SK-N-SH treated with all-trans-retinoic acid at 6 μM for 48 hours (cell line): ENCODE data around the gene PPM1B.

Experiments used
- ATAC-seq: fragments of 200-7000 bp; cut with Tn5 transposase; 3 replicates; pipeline ENCODE4 v1.9.1; 2020; ENCODE audit warnings: mild to moderate bottlenecking, moderate library complexity
- ARNTL ChIP-seq: fragments of 450-650 bp; formaldehyde crosslinking; IDR thresholded peaks from 2 replicates; pipeline ENCODE4 v1.5.0; 2020; ENCODE audit warnings: low read depth, mild to moderate bottlenecking, moderate library complexity, borderline replicate concordance
- BACH2 ChIP-seq: fragments of 250-450 bp; sonication (Bioruptor Pico); IDR thresholded peaks from 2 replicates; pipeline ENCODE4 v1.9.0; 2021; ENCODE audit warnings: mild to moderate bottlenecking, borderline replicate concordance
- ESRRG ChIP-seq: fragments of 250-450 bp; sonication (Bioruptor Pico); IDR thresholded peaks from 2 replicates; pipeline ENCODE4 v1.6.1; 2021; ENCODE audit warnings: mild to moderate bottlenecking
- GLIS3 ChIP-seq: fragments of 250-450 bp; sonication (Bioruptor Pico); IDR thresholded peaks from 2 replicates; pipeline ENCODE4 v1.5.0; 2020; ENCODE audit warnings: mild to moderate bottlenecking, moderate library complexity
- ISL1 ChIP-seq: fragments of 250-450 bp; sonication (Bioruptor Pico); IDR thresholded peaks from 2 replicates; pipeline ENCODE4 v2.1.2; 2022; ENCODE audit warnings: mild to moderate bottlenecking, moderate library complexity
- OSR1 ChIP-seq: fragments of 250-450 bp; sonication (Bioruptor Pico); IDR thresholded peaks from 2 replicates; pipeline ENCODE4 v1.8.0; 2022; ENCODE audit warnings: moderate library complexity, mild to moderate bottlenecking, inconsistent platforms
- PPARA ChIP-seq: fragments of 250-450 bp; sonication (Bioruptor Pico); IDR thresholded peaks from 2 replicates; pipeline ENCODE4 v1.5.0; 2020; ENCODE audit warnings: mild to moderate bottlenecking, borderline replicate concordance
- RARB ChIP-seq: fragments of 250-450 bp; sonication (Bioruptor Pico); IDR thresholded peaks from 2 replicates; pipeline ENCODE4 v1.8.0; 2021; ENCODE audit warnings: mild to moderate bottlenecking, moderate library complexity
- SNAI2 ChIP-seq: fragments of 250-450 bp; sonication (Bioruptor Pico); IDR thresholded peaks from 2 replicates; pipeline ENCODE4 v1.5.0; 2020; ENCODE audit warnings: mild to moderate bottlenecking, moderate library complexity
- TCF4 ChIP-seq: fragments of 250-450 bp; sonication (Bioruptor Pico); IDR thresholded peaks from 2 replicates; pipeline ENCODE4 v1.8.0; 2021; ENCODE audit warnings: mild to moderate bottlenecking, moderate library complexity, borderline replicate concordance
- TOX ChIP-seq: fragments of 250-450 bp; sonication (Bioruptor Pico); IDR thresholded peaks from 2 replicates; pipeline ENCODE4 v1.8.0; 2021; ENCODE audit warnings: mild to moderate bottlenecking, moderate library complexity, borderline replicate concordance
- ZC3H10 ChIP-seq: fragments of 250-450 bp; sonication (Bioruptor Pico); IDR thresholded peaks from 2 replicates; pipeline ENCODE4 v1.5.1; 2021; ENCODE audit warnings: mild to moderate bottlenecking, moderate library complexity
- ZFP3 ChIP-seq: fragments of 250-450 bp; sonication (Bioruptor Pico); IDR thresholded peaks from 2 replicates; pipeline ENCODE4 v1.5.0; 2020; ENCODE audit warnings: mild to moderate bottlenecking, moderate library complexity
- ZFP30 ChIP-seq: fragments of 450-650 bp; formaldehyde crosslinking; IDR thresholded peaks from 2 replicates; pipeline ENCODE4 v1.5.0; 2022; ENCODE audit warnings: mild to moderate bottlenecking, moderate library complexity
- ZNF565 ChIP-seq: fragments of 450-650 bp; formaldehyde crosslinking; conservative IDR thresholded peaks from 2 replicates; pipeline ENCODE4 v1.5.0; 2020; ENCODE audit warnings: low read depth, mild to moderate bottlenecking, moderate library complexity
- ZNF70 ChIP-seq: fragments of 450-650 bp; formaldehyde crosslinking; IDR thresholded peaks from 2 replicates; pipeline ENCODE4 v1.5.0; 2020; ENCODE audit warnings: mild to moderate bottlenecking, moderate library complexity
- ZNF8 ChIP-seq: fragments of 450-650 bp; formaldehyde crosslinking; IDR thresholded peaks from 2 replicates; pipeline ENCODE4 v1.5.0; 2020; ENCODE audit warnings: mild to moderate bottlenecking, moderate library complexity
- TF ChIP-seq, protein P1 (sequence below): fragments of 250-450 bp; sonication (Bioruptor Pico); IDR thresholded peaks from 2 replicates; pipeline ENCODE4 v1.5.1; 2020; ENCODE audit warnings: low read depth, mild to moderate bottlenecking, moderate library complexity
- TF ChIP-seq, protein P2 (sequence below): fragments of 250-450 bp; sonication (Bioruptor Pico); IDR thresholded peaks from 2 replicates; pipeline ENCODE4 v1.5.1; 2021; ENCODE audit warnings: mild to moderate bottlenecking, moderate library complexity
- TF ChIP-seq, protein P3 (sequence below): fragments of 250-450 bp; sonication (Bioruptor Pico); IDR thresholded peaks from 2 replicates; pipeline ENCODE4 v1.8.0; 2021; ENCODE audit warnings: low read depth, mild to moderate bottlenecking, moderate library complexity, borderline replicate concordance
- TF ChIP-seq, protein P4 (sequence below): fragments of 250-450 bp; sonication (Bioruptor Pico); IDR thresholded peaks from 2 replicates; pipeline ENCODE4 v1.8.0; 2020; ENCODE audit warnings: mild to moderate bottlenecking, moderate library complexity, borderline replicate concordance
- TF ChIP-seq, protein P5 (sequence below): fragments of 250-450 bp; sonication (Bioruptor Pico); IDR thresholded peaks from 2 replicates; pipeline ENCODE4 v1.5.0; 2020; ENCODE audit warnings: mild to moderate bottlenecking, moderate library complexity

Gene PPM1B

DNA sequence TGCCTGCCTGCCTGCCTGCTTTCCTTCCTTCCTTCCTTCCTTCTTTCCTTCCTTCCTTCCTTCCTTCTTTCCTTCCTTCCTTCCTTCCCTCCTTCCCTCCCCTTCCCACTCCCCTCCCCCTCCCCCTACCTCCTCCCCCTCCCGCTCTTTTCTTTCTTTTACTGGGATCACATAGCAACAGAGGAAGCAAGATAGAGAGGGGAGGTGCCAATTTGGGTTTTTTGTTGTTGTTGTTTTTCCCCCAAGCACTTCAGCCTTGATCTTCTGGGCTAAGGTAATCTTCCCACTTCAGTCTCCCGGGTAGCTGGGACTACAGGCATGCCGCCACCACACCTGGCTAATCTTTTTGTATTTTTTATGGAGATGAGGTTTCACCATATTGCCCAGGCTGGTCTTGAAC, 20.0 kb downstream of the PPM1B start (continued):
- TF ChIP-seq, protein P1, sequence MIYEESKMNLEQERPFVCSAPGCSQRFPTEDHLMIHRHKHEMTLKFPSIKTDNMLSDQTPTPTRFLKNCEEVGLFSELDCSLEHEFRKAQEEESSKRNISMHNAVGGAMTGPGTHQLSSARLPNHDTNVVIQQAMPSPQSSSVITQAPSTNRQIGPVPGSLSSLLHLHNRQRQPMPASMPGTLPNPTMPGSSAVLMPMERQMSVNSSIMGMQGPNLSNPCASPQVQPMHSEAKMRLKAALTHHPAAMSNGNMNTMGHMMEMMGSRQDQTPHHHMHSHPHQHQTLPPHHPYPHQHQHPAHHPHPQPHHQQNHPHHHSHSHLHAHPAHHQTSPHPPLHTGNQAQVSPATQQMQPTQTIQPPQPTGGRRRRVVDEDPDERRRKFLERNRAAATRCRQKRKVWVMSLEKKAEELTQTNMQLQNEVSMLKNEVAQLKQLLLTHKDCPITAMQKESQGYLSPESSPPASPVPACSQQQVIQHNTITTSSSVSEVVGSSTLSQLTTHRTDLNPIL (CRISPR knock-in tag): no peak
- TF ChIP-seq ISL1: no peak

DNA sequence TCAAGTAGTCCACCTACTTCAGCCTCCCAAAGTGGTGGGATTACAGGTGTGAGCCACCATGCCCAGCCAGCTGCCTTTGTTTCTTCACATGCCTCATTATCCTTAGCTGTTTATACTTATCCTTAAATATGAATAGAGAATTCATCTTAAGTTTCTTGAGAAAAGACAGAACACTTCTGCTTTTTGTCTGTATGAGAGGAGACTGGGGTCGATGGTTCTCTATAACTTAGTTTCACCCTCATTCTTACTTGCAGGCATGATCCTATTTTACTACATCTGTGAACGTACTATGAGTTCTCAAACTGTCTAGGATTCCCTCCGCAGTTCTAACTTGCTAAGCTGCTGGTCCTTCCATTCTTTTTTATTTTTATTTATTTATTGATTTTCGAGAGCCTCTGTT, 20.4 kb downstream of the PPM1B start:
- ATAC-seq: no peak
- TF ChIP-seq, protein P2, sequence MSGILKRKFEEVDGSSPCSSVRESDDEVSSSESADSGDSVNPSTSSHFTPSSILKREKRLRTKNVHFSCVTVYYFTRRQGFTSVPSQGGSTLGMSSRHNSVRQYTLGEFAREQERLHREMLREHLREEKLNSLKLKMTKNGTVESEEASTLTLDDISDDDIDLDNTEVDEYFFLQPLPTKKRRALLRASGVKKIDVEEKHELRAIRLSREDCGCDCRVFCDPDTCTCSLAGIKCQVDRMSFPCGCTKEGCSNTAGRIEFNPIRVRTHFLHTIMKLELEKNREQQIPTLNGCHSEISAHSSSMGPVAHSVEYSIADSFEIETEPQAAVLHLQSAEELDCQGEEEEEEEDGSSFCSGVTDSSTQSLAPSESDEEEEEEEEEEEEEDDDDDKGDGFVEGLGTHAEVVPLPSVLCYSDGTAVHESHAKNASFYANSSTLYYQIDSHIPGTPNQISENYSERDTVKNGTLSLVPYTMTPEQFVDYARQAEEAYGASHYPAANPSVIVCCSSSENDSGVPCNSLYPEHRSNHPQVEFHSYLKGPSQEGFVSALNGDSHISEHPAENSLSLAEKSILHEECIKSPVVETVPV (CRISPR knock-in tag): no peak
- no peak for TF ChIP-seq ZNF70
- TF ChIP-seq, protein P3, sequence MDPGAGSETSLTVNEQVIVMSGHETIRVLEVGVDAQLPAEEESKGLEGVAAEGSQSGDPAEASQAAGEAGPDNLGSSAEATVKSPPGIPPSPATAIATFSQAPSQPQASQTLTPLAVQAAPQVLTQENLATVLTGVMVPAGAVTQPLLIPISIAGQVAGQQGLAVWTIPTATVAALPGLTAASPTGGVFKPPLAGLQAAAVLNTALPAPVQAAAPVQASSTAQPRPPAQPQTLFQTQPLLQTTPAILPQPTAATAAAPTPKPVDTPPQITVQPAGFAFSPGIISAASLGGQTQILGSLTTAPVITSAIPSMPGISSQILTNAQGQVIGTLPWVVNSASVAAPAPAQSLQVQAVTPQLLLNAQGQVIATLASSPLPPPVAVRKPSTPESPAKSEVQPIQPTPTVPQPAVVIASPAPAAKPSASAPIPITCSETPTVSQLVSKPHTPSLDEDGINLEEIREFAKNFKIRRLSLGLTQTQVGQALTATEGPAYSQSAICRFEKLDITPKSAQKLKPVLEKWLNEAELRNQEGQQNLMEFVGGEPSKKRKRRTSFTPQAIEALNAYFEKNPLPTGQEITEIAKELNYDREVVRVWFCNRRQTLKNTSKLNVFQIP (CRISPR knock-in tag): no peak
- TF ChIP-seq, protein P4, sequence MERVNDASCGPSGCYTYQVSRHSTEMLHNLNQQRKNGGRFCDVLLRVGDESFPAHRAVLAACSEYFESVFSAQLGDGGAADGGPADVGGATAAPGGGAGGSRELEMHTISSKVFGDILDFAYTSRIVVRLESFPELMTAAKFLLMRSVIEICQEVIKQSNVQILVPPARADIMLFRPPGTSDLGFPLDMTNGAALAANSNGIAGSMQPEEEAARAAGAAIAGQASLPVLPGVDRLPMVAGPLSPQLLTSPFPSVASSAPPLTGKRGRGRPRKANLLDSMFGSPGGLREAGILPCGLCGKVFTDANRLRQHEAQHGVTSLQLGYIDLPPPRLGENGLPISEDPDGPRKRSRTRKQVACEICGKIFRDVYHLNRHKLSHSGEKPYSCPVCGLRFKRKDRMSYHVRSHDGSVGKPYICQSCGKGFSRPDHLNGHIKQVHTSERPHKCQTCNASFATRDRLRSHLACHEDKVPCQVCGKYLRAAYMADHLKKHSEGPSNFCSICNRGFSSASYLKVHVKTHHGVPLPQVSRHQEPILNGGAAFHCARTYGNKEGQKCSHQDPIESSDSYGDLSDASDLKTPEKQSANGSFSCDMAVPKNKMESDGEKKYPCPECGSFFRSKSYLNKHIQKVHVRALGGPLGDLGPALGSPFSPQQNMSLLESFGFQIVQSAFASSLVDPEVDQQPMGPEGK (CRISPR knock-in tag): no peak
- no peak for TF ChIP-seq ZNF565 (CRISPR knock-in tag)
- no peak for TF ChIP-seq ZC3H10 (CRISPR knock-in tag)
- no peak for TF ChIP-seq ISL1
- no peak for TF ChIP-seq OSR1 (CRISPR knock-in tag)
- no peak for TF ChIP-seq GLIS3 (CRISPR knock-in tag)
- no peak for TF ChIP-seq BACH2 (CRISPR knock-in tag)
- no peak for TF ChIP-seq TOX
- TF ChIP-seq ZNF8: no peak
- no peak for TF ChIP-seq PPARA (CRISPR knock-in tag)
- no peak for TF ChIP-seq ESRRG (CRISPR knock-in tag)
- no peak for TF ChIP-seq ZFP30 (CRISPR knock-in tag)
- TF ChIP-seq, protein P5, sequence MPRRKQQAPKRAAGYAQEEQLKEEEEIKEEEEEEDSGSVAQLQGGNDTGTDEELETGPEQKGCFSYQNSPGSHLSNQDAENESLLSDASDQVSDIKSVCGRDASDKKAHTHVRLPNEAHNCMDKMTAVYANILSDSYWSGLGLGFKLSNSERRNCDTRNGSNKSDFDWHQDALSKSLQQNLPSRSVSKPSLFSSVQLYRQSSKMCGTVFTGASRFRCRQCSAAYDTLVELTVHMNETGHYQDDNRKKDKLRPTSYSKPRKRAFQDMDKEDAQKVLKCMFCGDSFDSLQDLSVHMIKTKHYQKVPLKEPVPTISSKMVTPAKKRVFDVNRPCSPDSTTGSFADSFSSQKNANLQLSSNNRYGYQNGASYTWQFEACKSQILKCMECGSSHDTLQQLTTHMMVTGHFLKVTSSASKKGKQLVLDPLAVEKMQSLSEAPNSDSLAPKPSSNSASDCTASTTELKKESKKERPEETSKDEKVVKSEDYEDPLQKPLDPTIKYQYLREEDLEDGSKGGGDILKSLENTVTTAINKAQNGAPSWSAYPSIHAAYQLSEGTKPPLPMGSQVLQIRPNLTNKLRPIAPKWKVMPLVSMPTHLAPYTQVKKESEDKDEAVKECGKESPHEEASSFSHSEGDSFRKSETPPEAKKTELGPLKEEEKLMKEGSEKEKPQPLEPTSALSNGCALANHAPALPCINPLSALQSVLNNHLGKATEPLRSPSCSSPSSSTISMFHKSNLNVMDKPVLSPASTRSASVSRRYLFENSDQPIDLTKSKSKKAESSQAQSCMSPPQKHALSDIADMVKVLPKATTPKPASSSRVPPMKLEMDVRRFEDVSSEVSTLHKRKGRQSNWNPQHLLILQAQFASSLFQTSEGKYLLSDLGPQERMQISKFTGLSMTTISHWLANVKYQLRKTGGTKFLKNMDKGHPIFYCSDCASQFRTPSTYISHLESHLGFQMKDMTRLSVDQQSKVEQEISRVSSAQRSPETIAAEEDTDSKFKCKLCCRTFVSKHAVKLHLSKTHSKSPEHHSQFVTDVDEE (CRISPR knock-in tag): no peak
- TF ChIP-seq TCF4 (CRISPR knock-in tag): no peak
- no peak for TF ChIP-seq RARB (CRISPR knock-in tag)
- TF ChIP-seq SNAI2 (CRISPR knock-in tag): no peak
- no peak for TF ChIP-seq ZFP3 (CRISPR knock-in tag)

DNA sequence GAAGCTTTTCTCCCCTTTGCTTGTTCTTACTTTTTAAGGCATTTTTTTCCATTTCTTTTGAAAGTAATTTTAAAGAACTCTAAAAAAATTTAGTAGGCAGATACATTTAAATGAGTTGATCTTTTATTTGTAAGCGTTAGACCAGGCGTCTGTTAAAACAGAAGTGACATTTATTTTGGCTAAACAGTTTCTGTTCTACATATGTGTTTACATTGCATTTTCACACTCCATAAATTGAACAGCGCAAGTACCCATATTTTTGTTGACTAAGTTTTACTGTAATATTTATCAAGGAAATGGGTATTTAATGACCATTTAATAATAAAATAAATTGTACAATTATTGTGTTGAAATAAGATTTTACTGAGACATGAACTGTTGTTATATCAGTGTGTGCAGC, 21.9 kb downstream of the PPM1B start:
- ATAC-seq: no peak
- TF ChIP-seq ZC3H10 (CRISPR knock-in tag): no peak
- no peak for TF ChIP-seq ZFP30 (CRISPR knock-in tag)
- TF ChIP-seq, protein P5 (CRISPR knock-in tag): no peak
- TF ChIP-seq ARNTL (CRISPR knock-in tag): no peak
- no peak for TF ChIP-seq BACH2 (CRISPR knock-in tag)
- TF ChIP-seq, protein P1 (CRISPR knock-in tag): no peak
- no peak for TF ChIP-seq ZFP3 (CRISPR knock-in tag)
- TF ChIP-seq GLIS3 (CRISPR knock-in tag): no peak
- no peak for TF ChIP-seq ZNF70
- no peak for TF ChIP-seq OSR1 (CRISPR knock-in tag)
- TF ChIP-seq, protein P2 (CRISPR knock-in tag): no peak
- TF ChIP-seq ZNF8: no peak
